ENCODE measurements around the gene BCAS3. TPM values are rescaled to one million over a fixed set of nuclear protein-coding genes. Genes with fewer than 3 reads are reported as not detected.
A peak's percentile ranks its signal among the peaks of the same experiment; 100 is the strongest.

BCAS3 gene
- total RNA-seq, 1 donor from 2014 or later: 14.5 TPM

DNA sequence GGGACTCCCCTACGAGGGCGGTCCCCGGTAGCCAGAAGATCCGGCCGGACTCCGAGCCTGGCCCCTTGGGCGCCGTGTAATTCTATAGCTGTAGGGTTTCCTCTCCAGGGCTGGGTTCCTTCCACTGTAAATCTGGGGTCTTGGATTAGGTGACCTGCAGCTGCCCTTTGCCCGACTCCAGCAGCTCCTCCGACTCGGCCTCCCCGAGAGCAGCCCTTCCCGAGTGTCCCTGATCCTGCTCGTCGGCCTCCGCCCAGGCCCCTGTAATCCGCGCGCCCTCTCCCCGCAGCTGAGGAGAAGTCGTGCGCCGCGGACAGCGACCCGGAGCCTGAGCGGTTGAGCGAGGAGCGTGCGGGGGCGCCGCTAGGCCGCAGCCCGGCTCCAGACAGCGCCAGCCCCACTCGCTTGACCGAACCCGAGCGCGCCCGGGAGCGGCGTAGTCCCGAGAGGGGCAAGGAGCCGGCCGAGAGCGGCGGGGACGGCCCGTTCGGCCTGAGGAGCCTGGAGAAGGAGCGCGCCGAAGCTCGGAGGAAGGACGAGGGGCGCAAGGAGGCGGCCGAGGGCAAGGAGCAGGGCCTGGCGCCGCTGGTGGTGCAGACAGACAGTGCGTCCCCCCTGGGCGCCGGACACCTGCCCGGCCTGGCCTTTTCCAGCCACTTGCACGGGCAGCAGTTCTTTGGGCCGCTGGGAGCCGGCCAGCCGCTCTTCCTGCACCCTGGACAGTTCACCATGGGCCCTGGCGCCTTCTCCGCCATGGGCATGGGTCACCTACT, 727.4 kb downstream of the BCAS3 start:
- H3K4me3 ChIP-seq (ENCODE audit: insufficient read depth, low read depth, low read length): peak overlapping the region; percentile 46
- no peak overlapping the region for H3K27ac ChIP-seq (ENCODE audit: low read depth, low read length)
- H3K36me3 ChIP-seq (ENCODE audit: insufficient read depth, low read length): no peaks in the 10 kb centered on the region
- TF ChIP-seq, protein P1, sequence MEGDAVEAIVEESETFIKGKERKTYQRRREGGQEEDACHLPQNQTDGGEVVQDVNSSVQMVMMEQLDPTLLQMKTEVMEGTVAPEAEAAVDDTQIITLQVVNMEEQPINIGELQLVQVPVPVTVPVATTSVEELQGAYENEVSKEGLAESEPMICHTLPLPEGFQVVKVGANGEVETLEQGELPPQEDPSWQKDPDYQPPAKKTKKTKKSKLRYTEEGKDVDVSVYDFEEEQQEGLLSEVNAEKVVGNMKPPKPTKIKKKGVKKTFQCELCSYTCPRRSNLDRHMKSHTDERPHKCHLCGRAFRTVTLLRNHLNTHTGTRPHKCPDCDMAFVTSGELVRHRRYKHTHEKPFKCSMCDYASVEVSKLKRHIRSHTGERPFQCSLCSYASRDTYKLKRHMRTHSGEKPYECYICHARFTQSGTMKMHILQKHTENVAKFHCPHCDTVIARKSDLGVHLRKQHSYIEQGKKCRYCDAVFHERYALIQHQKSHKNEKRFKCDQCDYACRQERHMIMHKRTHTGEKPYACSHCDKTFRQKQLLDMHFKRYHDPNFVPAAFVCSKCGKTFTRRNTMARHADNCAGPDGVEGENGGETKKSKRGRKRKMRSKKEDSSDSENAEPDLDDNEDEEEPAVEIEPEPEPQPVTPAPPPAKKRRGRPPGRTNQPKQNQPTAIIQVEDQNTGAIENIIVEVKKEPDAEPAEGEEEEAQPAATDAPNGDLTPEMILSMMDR (IDR thresholded peaks at IDR 0.05; ENCODE audit: insufficient read depth, low read depth, low read length): no peak
- no peak for TF ChIP-seq EZH2 (IDR thresholded peaks at IDR 0.05; ENCODE audit: insufficient read depth, low read length)
- peaks cover 63% of the 10 kb centered on the region for H3K27me3 Mint-ChIP-seq (ENCODE audit: low read depth, unreplicated experiment)
- H3K79me2 ChIP-seq (ENCODE audit: insufficient read depth, low read length): peaks cover 69% of the 10 kb centered on the region
- peak overlapping the region; percentile 68 for H3K9ac ChIP-seq (ENCODE audit: low read length)
- H3K27ac Mint-ChIP-seq (ENCODE audit: unreplicated experiment): no peak overlapping the region
- peak overlapping the region; percentile 56 for H2AFZ ChIP-seq (ENCODE audit: low read depth, low read length)
- H3K9me3 Mint-ChIP-seq (ENCODE audit: unreplicated experiment): peaks cover 7% of the 10 kb centered on the region
- peaks cover 24% of the 10 kb centered on the region for H3K27me3 ChIP-seq (ENCODE audit: insufficient read depth, low read length)
- peak overlapping the region; percentile 81 for H3K4me2 ChIP-seq (ENCODE audit: low read length)
- H3K4me3 Mint-ChIP-seq (ENCODE audit: unreplicated experiment): no peak overlapping the region
- H3K4me1 ChIP-seq (ENCODE audit: insufficient read depth, low read length): peaks cover 36% of the 10 kb centered on the region
- DNase-seq (ENCODE audit: low read depth) (no peak), FAIRE-seq (no peak)
- no peaks in the 10 kb centered on the region for H3K9me3 ChIP-seq (ENCODE audit: insufficient read depth, low read depth, low read length)
- no peaks in the 10 kb centered on the region for H3K4me1 Mint-ChIP-seq (ENCODE audit: low read depth, unreplicated experiment)
- H4K20me1 ChIP-seq (ENCODE audit: insufficient read depth, low read length): peaks cover 41% of the 10 kb centered on the region
- peaks cover 2% of the 10 kb centered on the region for H3K36me3 Mint-ChIP-seq (ENCODE audit: low read depth, unreplicated experiment)

DNA sequence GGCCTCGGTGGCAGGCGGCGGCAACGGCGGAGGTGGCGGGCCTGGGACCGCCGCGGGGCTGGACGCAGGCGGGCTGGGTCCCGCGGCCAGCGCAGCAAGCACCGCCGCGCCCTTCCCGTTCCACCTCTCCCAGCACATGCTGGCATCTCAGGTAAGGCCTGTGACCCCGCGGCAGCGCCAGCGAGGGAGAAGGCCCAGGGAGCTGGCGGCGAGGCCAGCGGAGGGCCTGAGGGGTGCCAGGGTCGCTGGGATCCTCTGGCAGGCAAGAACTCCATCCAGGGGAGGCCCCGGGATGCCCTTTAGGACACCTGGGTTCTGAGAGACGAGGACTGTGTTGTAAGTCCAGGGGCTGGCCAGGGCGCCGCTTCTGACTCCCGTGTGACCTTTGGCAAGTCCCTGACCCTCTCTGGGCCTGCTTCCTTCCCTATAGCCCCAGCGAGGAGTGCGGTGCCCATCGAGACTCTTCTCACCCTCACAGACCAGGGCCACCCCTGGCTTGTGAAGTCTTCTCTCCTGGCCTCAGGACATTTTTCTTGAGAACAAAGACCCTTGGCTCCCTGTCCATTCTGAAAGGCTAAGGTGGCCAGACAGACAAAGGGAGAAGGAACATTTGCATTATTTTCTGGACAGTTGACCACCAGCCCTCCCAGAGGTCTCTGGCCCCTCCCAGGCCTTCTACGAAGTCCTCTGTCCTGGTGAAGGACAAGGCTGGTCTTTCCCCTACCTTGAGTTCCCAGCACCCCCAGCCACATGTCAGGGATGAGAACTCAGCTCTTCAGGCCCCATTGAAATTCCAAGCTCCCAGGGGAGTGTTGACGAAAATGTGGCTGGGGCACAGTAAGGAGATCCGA, 728.3 kb downstream of the BCAS3 start:
- Mint-ChIP-seq H3K4me3 (ENCODE audit: unreplicated experiment) (no peak overlapping the region), H3K27ac (ENCODE audit: unreplicated experiment) (peak overlapping the region; percentile 53), H3K9me3 (ENCODE audit: unreplicated experiment) (peaks cover 7% of the 10 kb centered on the region), H3K4me1 (ENCODE audit: low read depth, unreplicated experiment) (no peaks in the 10 kb centered on the region), H3K27me3 (ENCODE audit: low read depth, unreplicated experiment) (peaks cover 69% of the 10 kb centered on the region), H3K36me3 (ENCODE audit: low read depth, unreplicated experiment) (peaks cover 2% of the 10 kb centered on the region)
- Histone ChIP-seq H2AFZ (ENCODE audit: low read depth, low read length) (no peak overlapping the region), H3K9me3 (ENCODE audit: insufficient read depth, low read depth, low read length) (no peaks in the 10 kb centered on the region), H3K4me2 (ENCODE audit: low read length) (peak overlapping the region; percentile 81), H3K27ac (ENCODE audit: low read depth, low read length) (no peak overlapping the region), H3K9ac (ENCODE audit: low read length) (no peak overlapping the region), H3K4me1 (ENCODE audit: insufficient read depth, low read length) (peaks cover 41% of the 10 kb centered on the region), H4K20me1 (ENCODE audit: insufficient read depth, low read length) (peaks cover 41% of the 10 kb centered on the region), H3K27me3 (ENCODE audit: insufficient read depth, low read length) (peaks cover 24% of the 10 kb centered on the region), H3K79me2 (ENCODE audit: insufficient read depth, low read length) (peaks cover 65% of the 10 kb centered on the region), H3K36me3 (ENCODE audit: insufficient read depth, low read length) (no peaks in the 10 kb centered on the region), H3K4me3 (ENCODE audit: insufficient read depth, low read depth, low read length) (no peak overlapping the region)
- TF ChIP-seq, protein P1 (IDR thresholded peaks at IDR 0.05; ENCODE audit: insufficient read depth, low read depth, low read length): no peak
- no peak for TF ChIP-seq EZH2 (IDR thresholded peaks at IDR 0.05; ENCODE audit: insufficient read depth, low read length)
- FAIRE-seq (no peak), DNase-seq (ENCODE audit: low read depth) (no peak)
